GM12801 (cell line): ENCODE results near the gene PPY.

ENCODE experiments used
- TF ChIP-seq, protein P1 (sequence below): IDR thresholded peaks from one replicate; pipeline ENCODE4 v1.5.1; 2011; ENCODE audit warnings: control low read depth; ENCODE audit not compliant: insufficient read length; ENCODE audit errors: extremely low read depth

The PPY gene

GRCh38 chr17:43891851-43892646 lies 50.2 kb downstream of the PPY start:
- TF ChIP-seq, protein P1, sequence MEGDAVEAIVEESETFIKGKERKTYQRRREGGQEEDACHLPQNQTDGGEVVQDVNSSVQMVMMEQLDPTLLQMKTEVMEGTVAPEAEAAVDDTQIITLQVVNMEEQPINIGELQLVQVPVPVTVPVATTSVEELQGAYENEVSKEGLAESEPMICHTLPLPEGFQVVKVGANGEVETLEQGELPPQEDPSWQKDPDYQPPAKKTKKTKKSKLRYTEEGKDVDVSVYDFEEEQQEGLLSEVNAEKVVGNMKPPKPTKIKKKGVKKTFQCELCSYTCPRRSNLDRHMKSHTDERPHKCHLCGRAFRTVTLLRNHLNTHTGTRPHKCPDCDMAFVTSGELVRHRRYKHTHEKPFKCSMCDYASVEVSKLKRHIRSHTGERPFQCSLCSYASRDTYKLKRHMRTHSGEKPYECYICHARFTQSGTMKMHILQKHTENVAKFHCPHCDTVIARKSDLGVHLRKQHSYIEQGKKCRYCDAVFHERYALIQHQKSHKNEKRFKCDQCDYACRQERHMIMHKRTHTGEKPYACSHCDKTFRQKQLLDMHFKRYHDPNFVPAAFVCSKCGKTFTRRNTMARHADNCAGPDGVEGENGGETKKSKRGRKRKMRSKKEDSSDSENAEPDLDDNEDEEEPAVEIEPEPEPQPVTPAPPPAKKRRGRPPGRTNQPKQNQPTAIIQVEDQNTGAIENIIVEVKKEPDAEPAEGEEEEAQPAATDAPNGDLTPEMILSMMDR = no peak
